Mononuclear cell (primary cell): ENCODE data around the gene TMEM163. TPM values are rescaled to one million over a fixed set of nuclear protein-coding genes. Genes with fewer than 3 reads are reported as not detected.

Source experiments
- H3K27me3 ChIP-seq: 2 replicates; pipeline ENCODE4 v1.6.0; 2011; ENCODE audit warnings: low read length, control low read depth; ENCODE audit not compliant: insufficient read depth
- H3K4me1 ChIP-seq: 2 replicates; pipeline ENCODE4 v1.5.1; 2011; ENCODE audit warnings: mild to moderate bottlenecking, low read length, control low read depth; ENCODE audit not compliant: insufficient read depth
- H3K4me3 ChIP-seq: 2 replicates; pipeline ENCODE4 v1.5.1; 2011; ENCODE audit warnings: mild to moderate bottlenecking, low read length, moderate library complexity
- H3K9me3 ChIP-seq: 2 replicates; pipeline ENCODE4 v1.5.1; 2011; ENCODE audit warnings: low read depth, mild to moderate bottlenecking, control low read depth, low read length
- total RNA-seq: library from RNA; depleted of rRNA; stranded (reverse); fragments of >200 nt; gene quantifications from one replicate; pipeline ENCODE4 v1.2.3, GENCODE V29; 2012

TMEM163 gene
- total RNA-seq, 1 donor = 0.63 TPM

DNA sequence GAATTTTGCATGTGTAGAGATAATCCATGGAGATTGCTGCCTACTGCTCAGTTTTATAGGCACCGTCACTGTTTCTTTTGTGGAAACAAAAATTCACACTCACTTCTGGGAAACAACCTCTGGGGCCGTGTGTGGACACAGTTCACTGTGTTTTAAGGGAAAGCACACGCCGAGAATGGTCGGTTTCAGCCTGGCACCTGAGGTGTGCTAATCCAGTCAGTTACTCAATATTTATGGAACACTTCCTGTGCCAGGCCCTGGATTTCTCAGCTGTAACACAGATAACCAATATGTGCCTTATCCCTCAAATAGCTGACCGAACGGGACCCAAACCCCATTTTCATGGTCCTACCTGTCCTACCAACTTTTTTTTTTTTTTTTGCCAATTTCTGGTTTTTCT lies 285.3 kb downstream of the TMEM163 start:
- no peaks in the 10 kb centered on the region for H3K27me3 ChIP-seq
- H3K4me1 ChIP-seq = no peaks in the 10 kb centered on the region

GRCh38 chr2:134432435-134432883 lies 286.3 kb downstream of the TMEM163 start:
- Histone ChIP-seq H3K27me3 (no peaks in the 10 kb centered on the region), H3K4me1 (no peaks in the 10 kb centered on the region), H3K4me3 (no peak overlapping the region), H3K9me3 (no peaks in the 10 kb centered on the region)

More for the DNA sequence above, 285.3 kb downstream of the TMEM163 start:
- no peak overlapping the region for H3K4me3 ChIP-seq
- no peaks in the 10 kb centered on the region for H3K9me3 ChIP-seq

DNA sequence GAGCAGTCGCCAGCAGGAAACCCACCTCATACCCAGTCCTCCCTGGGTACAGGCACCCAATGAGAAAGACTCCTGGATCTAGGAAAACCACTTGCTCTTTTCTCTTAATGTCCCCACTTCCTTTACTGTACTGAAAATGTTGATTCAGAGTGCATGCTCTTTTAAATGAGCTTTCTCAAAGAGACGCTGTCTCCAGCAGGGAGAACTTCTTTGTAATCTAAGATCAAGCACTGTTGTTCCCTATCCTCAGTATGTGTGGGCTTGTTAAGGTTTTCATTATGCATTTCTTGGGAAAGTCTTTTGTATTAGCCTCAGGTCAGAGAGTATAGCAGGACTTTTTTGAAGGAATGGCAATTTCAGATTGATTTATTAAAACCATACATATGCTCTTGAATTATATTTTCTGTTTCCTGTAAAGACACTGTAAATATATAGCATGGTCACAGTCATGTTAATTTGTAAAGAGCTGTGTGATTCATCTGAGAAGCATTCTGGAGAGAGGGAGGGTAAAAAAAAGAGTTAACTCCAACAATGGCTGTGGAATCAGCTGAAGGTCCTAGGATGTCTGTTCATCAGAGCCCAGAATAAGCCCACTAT lies 286.9 kb downstream of the TMEM163 start:
- Histone ChIP-seq H3K9me3 (no peaks in the 10 kb centered on the region), H3K4me1 (no peaks in the 10 kb centered on the region), H3K4me3 (no peak overlapping the region), H3K27me3 (no peaks in the 10 kb centered on the region)

DNA sequence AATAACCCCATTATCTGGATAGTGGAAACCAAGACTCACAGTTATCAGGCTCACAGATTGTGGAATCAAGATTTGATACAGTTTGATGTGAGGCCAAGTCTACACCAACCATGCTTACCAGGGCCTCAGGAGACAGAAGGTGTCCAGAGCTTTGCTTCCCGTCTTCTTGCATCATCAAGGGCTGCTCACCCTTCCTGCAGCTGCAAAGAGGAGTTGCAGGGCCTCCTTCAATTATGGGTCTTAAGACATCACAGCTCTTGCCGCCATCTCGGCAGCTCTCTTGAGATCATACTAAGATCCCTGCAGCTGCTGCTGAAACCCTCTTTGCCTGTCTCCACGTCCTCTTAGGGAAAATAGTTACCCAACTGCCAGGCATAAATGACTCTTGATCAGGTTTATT lies 288.9 kb downstream of the TMEM163 start:
- Histone ChIP-seq H3K4me3 (no peak overlapping the region), H3K9me3 (no peaks in the 10 kb centered on the region), H3K4me1 (no peaks in the 10 kb centered on the region), H3K27me3 (no peaks in the 10 kb centered on the region)

- no peaks in the 10 kb centered on the region for H3K27me3 ChIP-seq
- H3K4me1 ChIP-seq = no peaks in the 10 kb centered on the region
- no peak overlapping the region for H3K4me3 ChIP-seq
- no peaks in the 10 kb centered on the region for H3K9me3 ChIP-seq
Measured at GRCh38 chr2:134426721-134427120, 292.1 kb downstream of the TMEM163 start.

DNA sequence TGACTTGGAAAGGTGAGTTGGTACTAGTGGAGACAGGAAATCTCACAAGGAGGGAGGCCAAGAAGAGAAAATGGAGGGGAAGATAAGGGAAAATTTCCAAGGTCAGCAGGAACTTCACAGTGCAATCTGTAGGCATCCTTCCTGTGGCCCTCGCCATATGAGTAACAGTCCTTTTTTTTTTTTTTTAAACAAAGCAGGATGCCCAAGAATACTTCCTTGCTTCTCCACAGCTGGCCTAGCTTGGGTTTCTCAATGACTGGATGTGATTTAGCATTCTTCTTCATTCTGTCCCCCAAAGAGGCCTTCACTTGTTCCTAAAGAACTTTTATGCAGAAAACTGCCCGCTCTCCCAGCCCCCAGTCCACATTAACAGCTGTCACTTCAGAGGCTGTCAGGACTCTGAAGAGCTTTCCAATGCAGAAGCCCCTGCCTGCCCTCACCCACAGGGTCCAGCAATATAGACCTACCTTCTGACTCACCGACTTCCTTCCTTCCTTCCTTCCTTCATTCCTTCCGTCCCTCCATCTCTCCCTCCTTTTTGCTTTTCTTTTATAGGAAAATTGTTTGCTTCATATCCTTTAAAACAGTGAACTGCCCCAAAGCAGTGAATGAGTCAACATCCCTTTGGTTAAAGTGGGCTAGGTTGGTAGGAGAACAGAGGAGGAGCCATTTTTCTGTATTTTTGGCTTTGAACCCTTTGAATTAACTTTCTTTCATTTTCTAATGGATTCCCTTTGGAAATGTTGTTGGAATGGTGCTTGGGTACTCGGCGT lies 292.9 kb downstream of the TMEM163 start:
- Histone ChIP-seq H3K4me1 (no peaks in the 10 kb centered on the region), H3K9me3 (no peaks in the 10 kb centered on the region), H3K4me3 (no peak overlapping the region), H3K27me3 (no peaks in the 10 kb centered on the region)

DNA sequence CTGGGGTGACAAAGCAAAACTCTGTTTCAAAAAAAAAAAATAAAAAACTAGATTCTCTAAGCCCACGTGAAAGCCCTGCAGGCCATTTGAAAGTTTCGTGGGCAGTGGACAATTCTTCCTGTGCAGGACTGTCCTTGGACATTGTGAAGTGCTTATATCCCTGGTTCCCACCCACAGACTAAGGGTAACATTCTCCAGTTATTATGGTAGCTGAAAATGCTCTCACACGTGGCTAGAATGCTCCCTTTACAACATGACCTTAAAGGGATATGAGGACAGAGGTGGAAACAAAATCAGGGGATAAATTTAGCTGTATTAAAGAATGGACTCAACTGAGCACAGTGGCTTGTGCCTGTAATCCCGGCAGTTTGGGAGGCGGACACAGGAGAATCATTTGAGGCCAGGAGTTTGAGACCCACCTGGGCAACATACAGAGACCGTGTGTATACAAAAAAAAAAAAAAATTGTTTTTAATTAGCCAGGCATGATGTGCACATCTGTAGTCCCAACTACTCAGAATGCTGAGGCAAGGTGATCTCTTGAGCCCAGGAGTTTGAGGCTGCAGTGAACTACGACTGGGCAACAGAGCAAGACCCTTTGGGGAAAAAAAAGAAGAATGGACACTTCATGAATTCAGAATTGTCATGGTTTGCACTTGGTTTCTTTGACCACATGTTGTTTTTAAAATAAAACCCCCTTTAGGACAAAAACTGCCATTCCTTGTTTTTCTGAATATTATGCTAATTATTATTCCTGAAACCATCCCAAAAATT lies 297.1 kb downstream of the TMEM163 start:
- H3K4me1 ChIP-seq = no peaks in the 10 kb centered on the region
- H3K9me3 ChIP-seq = no peaks in the 10 kb centered on the region
- no peak overlapping the region for H3K4me3 ChIP-seq
- H3K27me3 ChIP-seq = no peaks in the 10 kb centered on the region

GRCh38 chr2:134420920-134421319 lies 297.9 kb downstream of the TMEM163 start:
- Histone ChIP-seq H3K4me3 (no peak overlapping the region), H3K9me3 (no peaks in the 10 kb centered on the region), H3K4me1 (no peaks in the 10 kb centered on the region), H3K27me3 (no peaks in the 10 kb centered on the region)

DNA sequence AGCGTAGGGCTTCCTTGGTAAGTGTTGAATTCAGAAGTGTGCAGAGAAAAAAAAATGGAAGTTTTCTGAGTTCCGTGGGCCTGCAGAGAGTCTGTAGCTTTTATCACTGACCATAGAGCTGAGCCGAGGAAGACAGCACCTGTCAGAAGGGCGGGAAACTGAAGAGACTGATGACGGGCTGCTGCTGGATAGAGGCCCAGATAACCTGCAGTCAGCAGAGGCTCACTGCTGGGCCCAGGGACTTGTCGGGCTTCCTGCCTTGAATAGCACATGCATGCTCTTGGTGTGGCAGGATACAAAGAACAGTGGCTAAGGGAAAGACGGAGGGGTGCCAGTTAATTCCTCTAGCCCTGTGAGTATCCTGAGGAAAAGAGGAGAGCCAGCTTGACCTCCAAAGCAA lies 298.5 kb downstream of the TMEM163 start:
- Histone ChIP-seq H3K4me1 (no peaks in the 10 kb centered on the region), H3K9me3 (no peaks in the 10 kb centered on the region), H3K27me3 (no peaks in the 10 kb centered on the region), H3K4me3 (no peak overlapping the region)

GRCh38 chr2:134417968-134418582 lies 300.7 kb downstream of the TMEM163 start:
- H3K27me3 ChIP-seq = no peaks in the 10 kb centered on the region
- no peaks in the 10 kb centered on the region for H3K4me1 ChIP-seq
- no peaks in the 10 kb centered on the region for H3K9me3 ChIP-seq
- no peak overlapping the region for H3K4me3 ChIP-seq

DNA sequence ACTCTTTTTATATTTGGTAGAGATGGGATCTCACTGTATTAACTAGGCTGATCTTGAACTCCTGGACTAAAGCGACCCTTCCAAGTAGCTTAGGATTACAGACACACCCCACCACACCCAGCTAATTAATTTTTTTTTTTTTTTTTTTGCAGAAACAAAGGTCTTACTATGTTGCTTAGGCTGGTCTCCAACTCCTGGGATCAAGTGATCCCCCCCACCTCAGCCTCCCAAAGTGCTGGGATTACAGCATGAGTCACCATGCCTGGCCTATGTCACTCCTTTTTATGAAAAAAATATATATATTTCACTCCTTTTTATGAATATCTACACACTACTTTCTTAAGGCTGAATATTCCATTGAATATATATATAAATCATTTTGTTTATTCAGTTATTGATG lies 302.2 kb downstream of the TMEM163 start:
- Histone ChIP-seq H3K4me3 (no peak overlapping the region), H3K9me3 (no peaks in the 10 kb centered on the region), H3K27me3 (no peaks in the 10 kb centered on the region), H3K4me1 (peaks cover 6% of the 10 kb centered on the region)

GRCh38 chr2:134416018-134416417 lies 302.8 kb downstream of the TMEM163 start:
- peaks cover 12% of the 10 kb centered on the region for H3K4me1 ChIP-seq
- H3K9me3 ChIP-seq = no peaks in the 10 kb centered on the region
- H3K4me3 ChIP-seq = no peak overlapping the region
- H3K27me3 ChIP-seq = no peaks in the 10 kb centered on the region

- no peak overlapping the region for H3K4me3 ChIP-seq
- H3K4me1 ChIP-seq = peaks cover 27% of the 10 kb centered on the region
- H3K27me3 ChIP-seq = no peaks in the 10 kb centered on the region
- H3K9me3 ChIP-seq = no peaks in the 10 kb centered on the region
Measured at GRCh38 chr2:134413912-134414311, 304.9 kb downstream of the TMEM163 start.

- Histone ChIP-seq H3K9me3 (no peaks in the 10 kb centered on the region), H3K4me3 (no peak overlapping the region), H3K4me1 (peaks cover 31% of the 10 kb centered on the region), H3K27me3 (no peaks in the 10 kb centered on the region)
Measured at GRCh38 chr2:134413430-134413829, 305.4 kb downstream of the TMEM163 start.

GRCh38 chr2:134412639-134412999 lies 306.2 kb downstream of the TMEM163 start:
- H3K9me3 ChIP-seq = no peaks in the 10 kb centered on the region
- peaks cover 36% of the 10 kb centered on the region for H3K4me1 ChIP-seq
- no peaks in the 10 kb centered on the region for H3K27me3 ChIP-seq
- no peak overlapping the region for H3K4me3 ChIP-seq
